Measurements from ENCODE around the gene CMTM8.

Gene CMTM8

DNA sequence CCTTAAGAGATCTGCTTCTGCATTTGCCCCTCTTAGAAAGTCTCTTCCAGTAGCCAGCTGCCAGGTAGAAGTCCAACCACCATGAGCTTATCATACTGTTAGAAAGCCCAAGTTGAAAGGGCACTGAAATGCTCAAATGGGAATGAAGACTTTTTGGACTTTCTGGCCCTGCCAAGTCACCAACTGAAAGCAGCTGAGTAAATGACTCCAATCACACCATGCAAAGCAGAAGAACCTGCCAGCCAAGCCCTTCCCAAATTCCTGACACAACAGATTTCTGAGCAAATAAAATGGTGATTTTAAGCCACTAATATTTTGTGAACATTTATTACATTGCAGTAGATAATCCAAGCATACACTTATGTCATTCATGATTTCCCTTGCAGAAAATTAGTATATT, 2.1 kb upstream of the CMTM8 start:
- DNase-seq: no peak

DNA sequence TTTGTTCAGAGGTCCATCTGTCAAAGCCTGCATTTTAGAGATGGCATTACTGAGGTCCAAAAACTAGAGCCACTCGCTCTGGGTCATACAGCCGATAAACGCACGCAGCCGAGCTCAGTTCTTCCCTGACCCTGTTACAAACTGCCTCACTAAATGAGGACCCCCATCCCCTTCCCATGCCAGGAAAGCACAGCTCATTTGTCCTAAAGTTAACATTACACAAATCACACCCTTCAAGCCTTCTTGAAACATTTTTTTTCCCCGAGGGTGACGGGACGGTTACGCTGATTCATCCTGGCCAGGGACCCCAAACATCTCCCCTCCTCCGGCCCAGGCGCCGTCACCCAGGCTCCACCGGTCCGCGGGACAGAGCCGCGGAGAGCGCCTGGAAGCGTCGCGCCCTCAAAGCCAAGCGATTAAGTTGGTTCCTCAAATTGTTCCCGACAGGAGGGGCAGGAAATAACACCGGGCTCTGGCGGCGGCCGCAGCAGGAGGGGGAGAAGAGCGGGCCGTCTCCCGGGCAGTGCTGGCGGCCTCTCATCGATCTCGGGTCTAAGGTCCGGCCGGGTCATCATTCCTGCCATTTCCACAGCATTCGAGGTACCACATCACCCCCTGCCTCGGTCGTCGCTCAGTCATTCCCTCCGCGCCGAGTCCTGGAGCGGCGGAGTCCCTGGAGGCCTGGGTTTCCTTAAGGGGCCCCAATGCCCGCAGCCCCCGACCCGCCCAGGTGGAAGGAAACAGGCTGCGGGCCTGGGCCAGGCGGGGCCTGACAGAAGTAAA, 619 bp upstream of the CMTM8 start:
- DNase-seq: no peak

DNA sequence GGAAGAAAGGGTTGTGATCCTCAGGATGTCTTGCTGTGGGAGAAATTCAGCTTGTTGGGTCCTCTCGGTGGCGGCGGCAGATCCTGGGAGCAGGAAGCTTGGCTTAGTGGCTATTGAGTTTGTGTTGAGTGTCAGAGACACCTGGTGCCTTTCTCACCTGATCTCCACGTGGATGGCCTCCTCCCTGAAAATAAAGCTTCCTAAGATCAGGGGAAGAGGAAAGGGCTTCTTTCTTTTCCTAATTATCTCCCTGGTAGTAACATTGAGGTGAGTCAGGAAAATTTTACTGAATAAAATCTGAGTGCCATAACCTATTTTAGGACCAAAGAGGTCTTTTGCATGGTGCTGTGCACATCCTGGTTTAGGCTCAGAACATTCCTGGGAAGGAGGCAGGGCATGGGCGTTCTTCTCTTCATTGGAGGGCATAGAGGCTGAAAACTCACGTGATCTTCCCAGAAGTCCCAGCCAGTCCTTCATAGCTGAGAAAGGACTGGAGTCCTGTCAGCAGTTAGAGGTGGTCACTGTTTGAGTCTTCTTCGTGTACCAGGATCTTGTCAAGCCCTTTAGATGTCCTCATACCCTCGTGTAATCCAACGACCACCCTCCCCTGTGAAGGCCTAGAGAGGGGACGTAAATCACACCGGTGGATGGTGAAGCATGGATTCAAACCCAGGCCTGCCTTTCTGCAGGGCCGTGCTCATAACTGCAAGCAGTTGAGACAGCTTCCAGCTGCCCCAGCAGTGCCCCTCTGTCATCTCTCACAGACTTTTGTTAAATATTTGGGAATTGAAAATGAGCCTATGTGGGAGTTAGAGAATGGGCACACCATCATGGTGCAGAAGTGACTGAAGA, 1.1 kb downstream of the CMTM8 start:
- DNase-seq: no peak

DNA sequence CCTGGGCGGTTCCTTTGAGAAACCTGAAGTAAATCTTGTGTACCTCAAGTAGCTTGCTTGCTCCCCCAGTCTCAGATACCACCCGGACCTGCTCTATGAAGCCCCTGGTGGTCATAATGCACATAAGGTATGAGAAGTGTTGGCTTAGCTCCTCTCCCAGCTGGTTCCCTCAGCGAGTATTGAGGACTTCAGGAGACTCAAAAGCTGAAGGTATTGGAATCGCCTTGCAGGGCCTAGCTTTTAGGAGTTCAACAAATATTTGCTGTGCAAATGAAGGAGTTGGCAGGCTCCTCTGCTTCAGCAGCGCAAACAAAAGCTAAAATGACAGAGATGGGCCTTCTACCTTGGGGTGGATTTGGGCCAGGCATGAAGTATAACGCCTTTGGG, 1.7 kb downstream of the CMTM8 start:
- DNase-seq: peak; percentile 39

DNA sequence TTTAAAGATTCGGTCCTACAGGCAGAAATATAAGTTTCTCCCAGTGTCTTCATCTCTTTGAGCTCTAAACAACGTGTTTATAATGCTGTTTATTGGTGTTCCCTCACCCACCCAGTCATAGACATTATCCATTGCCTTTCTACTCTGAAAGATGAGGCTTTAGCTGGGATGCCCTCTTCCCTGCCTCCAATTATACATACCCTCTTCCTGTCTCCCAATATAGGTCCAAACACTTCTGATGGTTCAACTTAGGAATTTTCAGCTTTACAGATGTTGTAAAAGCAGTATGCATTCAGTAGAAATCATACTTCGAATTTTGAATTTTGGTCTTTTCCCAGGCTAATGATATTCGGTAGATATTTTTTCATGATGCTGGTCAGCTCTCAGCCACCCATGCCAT, 2.6 kb downstream of the CMTM8 start:
- no peak for DNase-seq

GRCh38 chr3:32243519-32243918, 5.0 kb downstream of the CMTM8 start:
- no peak for DNase-seq

DNA sequence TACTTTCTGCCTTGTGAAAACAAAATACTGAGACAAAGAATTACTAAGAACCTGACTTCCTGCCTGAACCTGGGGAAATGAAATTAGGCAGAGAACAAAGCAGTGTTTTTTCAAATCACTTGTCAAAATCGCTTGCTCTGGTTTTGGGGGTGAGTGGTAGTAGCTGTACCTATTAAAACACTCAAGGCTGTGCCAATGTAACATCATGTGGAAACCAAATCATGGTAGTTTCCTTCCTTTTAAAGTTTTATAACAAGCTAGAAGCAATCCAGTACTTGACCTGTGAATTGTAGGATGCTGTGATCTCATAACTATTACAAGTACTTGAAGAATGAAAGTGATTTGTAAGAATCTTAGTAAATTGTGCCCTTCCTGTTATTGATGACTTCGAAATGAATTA, 6.7 kb downstream of the CMTM8 start:
- DNase-seq: no peak

GRCh38 chr3:32246079-32246675, 7.7 kb downstream of the CMTM8 start:
- no peak for DNase-seq

DNA sequence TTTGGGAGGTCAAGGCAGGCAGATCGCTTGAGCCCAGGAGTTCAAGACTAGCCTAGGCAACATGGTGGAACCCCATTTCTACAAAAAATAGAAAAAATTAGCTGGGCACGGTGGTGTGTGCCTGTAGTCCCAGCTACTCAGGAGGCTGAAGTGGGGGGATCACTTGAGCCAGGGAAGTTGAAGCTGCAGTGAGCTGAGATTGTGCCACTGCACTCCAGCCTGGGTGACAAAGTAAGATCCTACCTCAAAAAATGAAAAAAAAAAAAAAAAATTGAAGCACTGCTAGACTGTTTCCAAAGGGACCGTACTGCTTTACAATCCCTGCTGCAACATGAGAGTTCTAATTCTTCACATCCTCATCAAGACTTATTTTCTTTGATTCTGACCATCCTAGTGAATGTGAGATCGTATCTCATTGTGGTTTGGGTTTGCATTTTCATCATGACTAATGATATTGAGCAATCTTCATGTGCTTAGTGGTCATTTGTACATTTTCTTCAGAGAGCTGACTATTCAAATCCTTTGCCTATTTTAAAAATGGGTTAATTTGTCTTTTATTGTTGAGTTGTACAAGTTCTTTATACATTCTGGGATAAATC, 10.8 kb downstream of the CMTM8 start:
- no peak for DNase-seq

- no peak for DNase-seq
Measured at GRCh38 chr3:32254268-32254667, 15.8 kb downstream of the CMTM8 start.

DNA sequence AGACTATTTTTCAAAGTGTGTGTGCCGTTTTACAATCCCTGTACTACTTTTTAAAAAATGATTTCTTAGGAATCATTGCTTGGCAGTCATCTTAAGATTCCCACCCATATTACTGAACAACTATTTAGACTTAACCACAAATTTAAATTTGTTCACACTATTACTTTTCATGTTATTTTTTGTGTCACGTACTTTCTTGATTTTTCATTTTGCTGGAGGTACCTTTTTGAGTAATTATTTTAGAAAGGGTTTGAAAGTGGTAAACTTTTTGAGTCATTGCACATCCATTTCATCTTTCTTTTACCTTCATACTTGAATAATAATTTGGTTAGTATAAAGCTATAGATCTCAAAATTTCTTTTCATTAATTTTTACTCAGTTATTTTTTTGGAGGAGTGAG, 16.9 kb downstream of the CMTM8 start:
- no peak for DNase-seq

- no peak for DNase-seq
Measured at GRCh38 chr3:32256206-32256605, 17.7 kb downstream of the CMTM8 start.

DNA sequence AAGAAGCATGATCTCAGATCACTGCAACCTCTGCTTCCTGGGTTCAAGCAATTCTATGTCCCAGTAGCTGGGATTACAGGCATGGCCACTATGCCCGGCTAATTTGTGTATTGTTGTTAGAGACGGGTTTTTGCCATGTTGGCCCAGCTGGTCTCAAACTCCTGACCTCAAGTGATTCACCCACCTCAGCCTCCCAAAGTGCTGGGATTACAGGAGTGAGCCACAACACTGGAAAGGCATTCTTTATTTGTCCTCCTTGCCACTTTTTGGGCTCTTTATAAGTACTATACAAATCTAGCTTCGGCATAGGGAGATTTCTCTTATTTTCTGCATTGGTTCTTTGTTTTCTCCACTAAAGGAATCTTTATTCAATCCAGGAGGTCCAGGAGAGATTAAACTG, 18.6 kb downstream of the CMTM8 start:
- no peak for DNase-seq

DNA sequence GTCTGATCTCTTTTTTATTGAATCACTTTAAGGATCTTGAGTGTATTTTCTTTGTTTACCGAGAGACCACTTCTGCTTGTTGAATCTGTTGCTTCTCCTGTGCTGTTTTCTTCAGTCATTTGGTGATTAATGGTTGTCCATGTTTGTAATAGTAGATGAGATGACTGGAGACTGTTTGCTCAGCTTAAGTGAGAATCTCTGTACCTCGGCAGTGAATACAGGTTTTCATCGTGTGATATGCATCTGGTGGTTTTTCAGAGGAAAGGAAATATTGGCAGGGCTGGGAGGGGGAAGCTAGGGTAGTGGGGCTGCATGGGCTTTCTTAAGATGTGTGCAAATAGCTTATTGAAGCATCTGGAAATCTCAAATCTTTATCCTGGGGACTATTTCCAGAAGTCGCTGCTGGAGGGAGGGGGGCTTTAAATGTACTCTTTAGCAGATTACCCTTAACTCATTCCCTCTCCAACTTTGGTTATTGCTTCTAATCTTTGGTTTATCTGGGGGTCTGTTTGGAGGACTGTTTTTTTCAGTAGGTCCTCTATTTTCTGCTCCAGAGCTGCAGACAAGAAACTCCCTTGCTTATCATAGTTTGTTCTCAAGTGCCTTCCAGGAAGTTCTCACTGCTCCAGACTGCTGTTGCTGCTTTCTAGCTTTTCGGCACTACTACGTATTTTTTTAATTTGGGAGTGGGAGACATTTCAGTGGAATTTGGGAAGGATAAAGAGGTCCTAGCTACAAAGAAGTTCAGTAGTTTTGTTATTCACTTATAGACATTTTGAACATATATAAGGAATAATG, 19.4 kb downstream of the CMTM8 start:
- no peak for DNase-seq

DNA sequence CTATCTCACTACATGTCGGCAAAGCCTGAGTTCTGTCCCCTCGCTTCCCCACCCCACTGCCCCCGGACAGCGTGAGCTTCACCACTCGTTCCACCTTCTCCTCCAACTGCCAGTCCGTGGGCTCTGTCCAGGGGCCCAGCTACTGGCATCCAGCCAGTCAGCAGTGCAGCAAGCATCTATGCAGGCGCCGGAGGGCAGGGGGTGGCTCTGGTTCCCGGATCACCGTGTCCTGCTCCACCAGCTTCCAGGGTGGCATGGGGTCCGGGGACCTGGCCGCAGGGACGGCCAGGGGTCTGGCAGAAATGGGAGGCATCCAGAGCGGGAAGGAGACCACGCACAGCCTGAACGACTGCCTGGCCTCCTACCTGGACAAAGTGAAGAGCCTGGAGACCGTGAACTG, 20.4 kb downstream of the CMTM8 start:
- DNase-seq: no peak

- no peak for DNase-seq
Measured at GRCh38 chr3:32261545-32261944, 23.1 kb downstream of the CMTM8 start.

- no peak for DNase-seq
Measured at GRCh38 chr3:32262201-32262600, 23.7 kb downstream of the CMTM8 start.

DNA sequence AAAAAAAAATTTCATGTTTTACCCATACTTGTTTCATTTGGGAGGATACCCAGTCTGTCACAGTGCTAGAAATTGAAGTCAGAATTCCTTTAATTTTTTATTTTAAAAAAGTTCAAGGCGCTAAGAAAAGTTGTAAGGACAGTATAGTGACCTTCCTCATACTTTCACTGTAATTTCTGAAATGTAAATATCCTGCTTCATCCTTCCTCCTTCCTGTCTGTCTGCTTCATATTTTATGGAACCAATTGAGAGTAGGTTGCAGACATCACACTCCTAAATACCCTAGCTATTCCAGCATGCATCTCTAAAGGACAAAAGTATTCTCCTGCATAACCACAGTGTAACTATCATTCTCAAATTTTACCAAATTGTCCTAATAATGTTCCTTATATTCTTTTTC, 35.8 kb downstream of the CMTM8 start:
- no peak for DNase-seq

DNA sequence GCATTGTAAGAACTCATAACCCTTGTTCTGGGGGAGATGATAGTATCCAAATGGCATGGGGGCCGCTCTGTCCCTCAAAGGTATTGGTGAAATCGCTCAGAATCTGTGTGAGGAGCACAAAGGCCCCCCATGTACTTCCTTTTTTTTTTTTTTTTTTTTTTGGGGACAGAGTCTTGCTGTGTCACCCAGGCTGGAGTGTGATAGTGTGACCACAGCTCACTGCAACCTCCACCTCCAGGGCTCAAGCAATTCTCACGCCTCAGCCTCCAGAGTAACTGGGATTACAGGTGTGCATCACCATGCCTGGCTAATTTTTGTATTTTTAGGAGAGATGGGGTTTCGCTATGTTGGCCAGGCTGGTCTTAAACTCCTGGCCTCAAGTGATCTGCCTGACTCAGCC, 37.0 kb downstream of the CMTM8 start:
- no peak for DNase-seq

GRCh38 chr3:32276279-32276841, 37.9 kb downstream of the CMTM8 start:
- DNase-seq: no peak

- no peak for DNase-seq
Measured at GRCh38 chr3:32278714-32279113, 40.2 kb downstream of the CMTM8 start.

- no peak for DNase-seq
Measured at GRCh38 chr3:32280262-32280910, 41.9 kb downstream of the CMTM8 start.

Data from activated CD4-positive, alpha-beta T cell treated with anti-CD3 and anti-CD28 coated beads for 1 hour (primary cell).